Medulla oblongata (tissue), 1 donor: ENCODE results near the gene OAT.

Experiments
- DNase-seq: peaks from one replicate; pipeline ENCODE4 v3.0.0-alpha.2; 2015; ENCODE audit errors: extremely low spot score

OAT gene

GRCh38 chr10:124354411-124355382, 64.0 kb downstream of the OAT start:
- no peak for DNase-seq

DNA sequence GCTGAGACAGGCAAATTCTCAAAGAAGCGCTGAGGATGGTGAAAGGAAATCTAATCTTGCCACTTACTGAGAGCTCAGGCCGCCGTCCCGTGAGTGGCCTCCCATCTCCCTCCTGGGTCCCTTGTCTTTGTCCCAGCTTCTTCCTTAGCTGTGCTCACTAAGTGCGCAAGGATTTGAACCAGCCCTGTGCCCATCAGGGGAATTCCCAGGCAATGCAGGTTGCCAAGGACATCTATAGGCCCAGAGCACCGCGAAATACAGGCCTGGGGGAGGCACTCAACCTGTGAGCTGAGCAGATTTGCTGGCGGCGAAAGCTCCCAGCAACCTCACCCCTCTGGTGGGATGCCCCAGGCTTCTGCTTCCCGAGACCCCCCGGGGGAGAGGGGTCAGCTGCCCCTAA, 64.8 kb downstream of the OAT start:
- no peak for DNase-seq

GRCh38 chr10:124353091-124353815, 65.5 kb downstream of the OAT start:
- no peak for DNase-seq

GRCh38 chr10:124351481-124352220, 67.1 kb downstream of the OAT start:
- DNase-seq: peak; percentile 5

- no peak for DNase-seq
Observed at GRCh38 chr10:124350806-124351205, 67.9 kb downstream of the OAT start.

DNA sequence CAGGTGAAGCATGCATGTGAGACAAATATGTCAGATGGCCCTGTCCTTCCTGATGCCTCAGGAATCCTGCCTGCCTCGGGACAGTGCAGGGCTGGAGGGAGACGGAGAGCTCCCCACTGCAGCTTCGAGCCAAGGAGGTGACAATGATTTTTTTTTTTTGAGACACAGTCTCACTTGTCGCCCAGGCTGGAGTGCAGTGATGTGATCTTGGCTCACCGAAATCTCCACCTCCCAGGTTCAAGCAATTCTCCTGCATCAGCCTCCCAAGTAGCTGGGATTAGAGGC, 68.8 kb downstream of the OAT start:
- DNase-seq: no peak

GRCh38 chr10:124349231-124349995, 69.3 kb downstream of the OAT start:
- no peak for DNase-seq

GRCh38 chr10:124348801-124349200, 69.9 kb downstream of the OAT start:
- no peak for DNase-seq

- no peak for DNase-seq
Observed at GRCh38 chr10:124347956-124348355, 70.8 kb downstream of the OAT start.
